ENCODE results near the gene SURF1. TPM values are rescaled to one million over a fixed set of nuclear protein-coding genes. Genes with fewer than 3 reads are reported as not detected.

Gene SURF1
- total RNA-seq, 1 donor from 2014 or later = 36.2 TPM

- H3K27ac Mint-ChIP-seq (ENCODE audit: unreplicated experiment) = no peak overlapping the region
- H3K4me1 Mint-ChIP-seq (ENCODE audit: unreplicated experiment) = peaks cover 14% of the 10 kb centered on the region
- H3K27me3 Mint-ChIP-seq (ENCODE audit: unreplicated experiment) = peaks cover 8% of the 10 kb centered on the region
- no peak for TF ChIP-seq CTCF (IDR thresholded peaks at IDR 0.05)
- H3K36me3 Mint-ChIP-seq (ENCODE audit: unreplicated experiment) = no peaks in the 10 kb centered on the region
- DNase-seq (ENCODE audit: extremely low spot score, unreplicated experiment) = no peak
- H3K4me3 Mint-ChIP-seq (ENCODE audit: unreplicated experiment) = no peak overlapping the region
- H3K9me3 Mint-ChIP-seq (ENCODE audit: unreplicated experiment) = peaks cover 7% of the 10 kb centered on the region
Measured at GRCh38 chr9:133307301-133307700, 49.0 kb downstream of the SURF1 start.

- H3K27ac Mint-ChIP-seq (ENCODE audit: unreplicated experiment) = no peak overlapping the region
Measured at GRCh38 chr9:133306242-133307204, 49.8 kb downstream of the SURF1 start.

GRCh38 chr9:133305731-133306130, 50.6 kb downstream of the SURF1 start:
- Mint-ChIP-seq H3K4me1 (ENCODE audit: unreplicated experiment) (peaks cover 14% of the 10 kb centered on the region), H3K36me3 (ENCODE audit: unreplicated experiment) (no peaks in the 10 kb centered on the region), H3K4me3 (ENCODE audit: unreplicated experiment) (no peak overlapping the region), H3K9me3 (ENCODE audit: unreplicated experiment) (peaks cover 7% of the 10 kb centered on the region), H3K27me3 (ENCODE audit: unreplicated experiment) (peaks cover 14% of the 10 kb centered on the region), H3K27ac (ENCODE audit: unreplicated experiment) (no peak overlapping the region)
- DNase-seq (ENCODE audit: extremely low spot score, unreplicated experiment) = peak; percentile 66
- no peak for TF ChIP-seq CTCF (IDR thresholded peaks at IDR 0.05)

More at GRCh38 chr9:133306242-133307204, 49.8 kb downstream of the SURF1 start:
- no peak for TF ChIP-seq CTCF (IDR thresholded peaks at IDR 0.05)
- peaks cover 7% of the 10 kb centered on the region for H3K9me3 Mint-ChIP-seq (ENCODE audit: unreplicated experiment)
- no peak overlapping the region for H3K4me3 Mint-ChIP-seq (ENCODE audit: unreplicated experiment)
- H3K36me3 Mint-ChIP-seq (ENCODE audit: unreplicated experiment) = no peaks in the 10 kb centered on the region
- H3K27me3 Mint-ChIP-seq (ENCODE audit: unreplicated experiment) = peaks cover 14% of the 10 kb centered on the region
- peaks cover 14% of the 10 kb centered on the region for H3K4me1 Mint-ChIP-seq (ENCODE audit: unreplicated experiment)
- DNase-seq (ENCODE audit: extremely low spot score, unreplicated experiment) = peak; percentile 70

GRCh38 chr9:133304477-133305377, 51.6 kb downstream of the SURF1 start:
- Mint-ChIP-seq H3K36me3 (ENCODE audit: unreplicated experiment) (no peaks in the 10 kb centered on the region), H3K27ac (ENCODE audit: unreplicated experiment) (no peak overlapping the region), H3K4me3 (ENCODE audit: unreplicated experiment) (no peak overlapping the region), H3K4me1 (ENCODE audit: unreplicated experiment) (peaks cover 14% of the 10 kb centered on the region), H3K27me3 (ENCODE audit: unreplicated experiment) (peaks cover 11% of the 10 kb centered on the region), H3K9me3 (ENCODE audit: unreplicated experiment) (peaks cover 4% of the 10 kb centered on the region)
- no peak for TF ChIP-seq CTCF (IDR thresholded peaks at IDR 0.05)
- DNase-seq (ENCODE audit: extremely low spot score, unreplicated experiment) = peak; percentile 85

- H3K27me3 Mint-ChIP-seq (ENCODE audit: unreplicated experiment) = peaks cover 9% of the 10 kb centered on the region
- TF ChIP-seq CTCF (IDR thresholded peaks at IDR 0.05) = no peak
- no peak for DNase-seq (ENCODE audit: extremely low spot score, unreplicated experiment)
- no peak overlapping the region for H3K27ac Mint-ChIP-seq (ENCODE audit: unreplicated experiment)
- H3K4me1 Mint-ChIP-seq (ENCODE audit: unreplicated experiment) = peaks cover 14% of the 10 kb centered on the region
- no peaks in the 10 kb centered on the region for H3K9me3 Mint-ChIP-seq (ENCODE audit: unreplicated experiment)
- no peak overlapping the region for H3K4me3 Mint-ChIP-seq (ENCODE audit: unreplicated experiment)
- H3K36me3 Mint-ChIP-seq (ENCODE audit: unreplicated experiment) = no peaks in the 10 kb centered on the region
Measured at GRCh38 chr9:133304158-133304470, 52.2 kb downstream of the SURF1 start.

Data from osteocyte (in vitro differentiated cells).